ENCODE data around the gene CLRN2. TPM values are rescaled to one million over a fixed set of nuclear protein-coding genes. Genes with fewer than 3 reads are reported as not detected.

Gene CLRN2
- total RNA-seq, 3 donors from 2014 or later: not detected

DNA sequence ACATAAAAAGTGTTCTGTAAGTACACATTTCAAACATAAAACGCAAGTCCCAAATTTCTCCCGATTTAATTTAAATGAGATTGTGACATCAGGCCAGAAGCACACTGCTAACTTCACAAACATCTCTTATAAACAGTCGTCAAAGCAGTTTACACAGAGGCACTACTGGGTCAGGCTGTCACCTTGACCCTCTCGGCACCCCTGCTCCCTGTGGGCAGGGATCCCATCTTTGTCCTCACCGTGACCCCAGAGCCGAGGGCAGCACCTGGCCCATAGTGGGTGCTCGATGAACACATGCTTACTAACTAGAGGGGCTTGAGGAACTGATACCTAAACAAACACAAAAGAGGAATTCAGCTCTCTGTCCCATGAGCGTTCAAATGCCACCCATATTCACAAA lies 25.2 kb upstream of the CLRN2 start:
- no peaks in the 10 kb centered on the region for H3K27me3 ChIP-seq
- no peaks in the 10 kb centered on the region for H3K4me1 ChIP-seq
- H3K9me3 ChIP-seq: no peaks in the 10 kb centered on the region
- H3K36me3 ChIP-seq: no peaks in the 10 kb centered on the region
- intact Hi-C loops (cut with DNase I; ENCODE audit: low total_unique reads): no loop called here
- no peak for DNase-seq (ENCODE audit: low spot score in 2 of 2)
- TF ChIP-seq, protein P1, sequence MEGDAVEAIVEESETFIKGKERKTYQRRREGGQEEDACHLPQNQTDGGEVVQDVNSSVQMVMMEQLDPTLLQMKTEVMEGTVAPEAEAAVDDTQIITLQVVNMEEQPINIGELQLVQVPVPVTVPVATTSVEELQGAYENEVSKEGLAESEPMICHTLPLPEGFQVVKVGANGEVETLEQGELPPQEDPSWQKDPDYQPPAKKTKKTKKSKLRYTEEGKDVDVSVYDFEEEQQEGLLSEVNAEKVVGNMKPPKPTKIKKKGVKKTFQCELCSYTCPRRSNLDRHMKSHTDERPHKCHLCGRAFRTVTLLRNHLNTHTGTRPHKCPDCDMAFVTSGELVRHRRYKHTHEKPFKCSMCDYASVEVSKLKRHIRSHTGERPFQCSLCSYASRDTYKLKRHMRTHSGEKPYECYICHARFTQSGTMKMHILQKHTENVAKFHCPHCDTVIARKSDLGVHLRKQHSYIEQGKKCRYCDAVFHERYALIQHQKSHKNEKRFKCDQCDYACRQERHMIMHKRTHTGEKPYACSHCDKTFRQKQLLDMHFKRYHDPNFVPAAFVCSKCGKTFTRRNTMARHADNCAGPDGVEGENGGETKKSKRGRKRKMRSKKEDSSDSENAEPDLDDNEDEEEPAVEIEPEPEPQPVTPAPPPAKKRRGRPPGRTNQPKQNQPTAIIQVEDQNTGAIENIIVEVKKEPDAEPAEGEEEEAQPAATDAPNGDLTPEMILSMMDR (IDR thresholded peaks at IDR 0.05): no peak
- TF ChIP-seq POLR2A (IDR thresholded peaks at IDR 0.05) (no peak), POLR2AphosphoS5 (IDR thresholded peaks at IDR 0.05) (no peak)
- no peak overlapping the region for H3K27ac ChIP-seq
- no peak overlapping the region for H3K4me3 ChIP-seq

DNA sequence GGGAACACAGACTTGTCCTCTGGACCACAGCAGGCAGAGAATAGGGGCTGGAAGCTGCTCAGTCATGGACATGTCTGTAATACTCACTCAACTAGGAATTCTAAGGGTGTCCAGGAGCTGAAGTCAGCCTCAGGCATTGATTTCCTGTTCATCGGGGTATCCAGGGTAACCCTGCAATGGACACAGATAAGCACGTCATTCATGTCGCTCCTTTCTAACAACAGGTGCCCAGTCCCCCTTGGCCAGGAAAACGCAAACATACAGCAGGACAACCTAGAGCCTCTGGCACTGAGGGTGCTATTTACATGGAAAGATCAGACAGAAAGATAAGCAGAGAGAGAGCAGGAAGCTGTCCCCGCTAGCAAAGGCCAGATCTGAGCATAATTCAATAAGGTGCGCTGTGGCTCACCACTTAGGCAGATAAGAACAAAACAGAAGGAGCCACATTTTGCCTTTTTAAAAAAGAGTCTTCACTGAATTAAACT lies 24.3 kb upstream of the CLRN2 start:
- DNase-seq (ENCODE audit: low spot score in 2 of 2): no peak
- no peaks in the 10 kb centered on the region for H3K27me3 ChIP-seq
- intact Hi-C loops (cut with DNase I; ENCODE audit: low total_unique reads): no loop called here
- no peaks in the 10 kb centered on the region for H3K4me1 ChIP-seq
- H3K36me3 ChIP-seq: no peaks in the 10 kb centered on the region
- no peaks in the 10 kb centered on the region for H3K9me3 ChIP-seq
- H3K4me3 ChIP-seq: no peak overlapping the region
- TF ChIP-seq, protein P1 (IDR thresholded peaks at IDR 0.05): no peak
- TF ChIP-seq POLR2AphosphoS5 (IDR thresholded peaks at IDR 0.05) (no peak), POLR2A (IDR thresholded peaks at IDR 0.05) (no peak)
- no peak overlapping the region for H3K27ac ChIP-seq

DNA sequence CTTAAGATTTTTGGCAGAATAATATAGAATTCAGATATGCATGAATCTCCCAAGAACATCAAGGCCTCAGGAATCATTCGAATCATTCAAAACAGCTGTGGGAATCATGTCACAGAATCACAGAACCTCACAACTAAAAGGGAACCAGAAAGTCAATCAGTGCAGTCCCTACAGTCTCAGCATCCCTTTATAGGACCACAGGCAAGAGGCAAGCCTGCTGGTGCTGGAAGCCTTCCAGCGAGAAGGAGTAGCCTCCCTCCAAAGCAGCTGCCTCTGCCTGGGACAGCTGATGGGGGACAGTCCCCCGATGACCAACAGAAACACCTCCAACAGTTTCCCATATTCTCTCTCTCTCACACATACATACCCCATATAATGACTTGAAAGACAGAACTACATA lies 23.8 kb upstream of the CLRN2 start:
- Histone ChIP-seq H3K27ac (no peak overlapping the region), H3K36me3 (no peaks in the 10 kb centered on the region), H3K9me3 (no peaks in the 10 kb centered on the region), H3K27me3 (no peaks in the 10 kb centered on the region), H3K4me3 (no peak overlapping the region), H3K4me1 (no peaks in the 10 kb centered on the region)
- no peak for DNase-seq (ENCODE audit: low spot score in 2 of 2)
- intact Hi-C loops (cut with DNase I; ENCODE audit: low total_unique reads): no loop called here
- no peak for TF ChIP-seq POLR2AphosphoS5 (IDR thresholded peaks at IDR 0.05)
- no peak for TF ChIP-seq POLR2A (IDR thresholded peaks at IDR 0.05)
- TF ChIP-seq, protein P1 (IDR thresholded peaks at IDR 0.05): no peak

DNA sequence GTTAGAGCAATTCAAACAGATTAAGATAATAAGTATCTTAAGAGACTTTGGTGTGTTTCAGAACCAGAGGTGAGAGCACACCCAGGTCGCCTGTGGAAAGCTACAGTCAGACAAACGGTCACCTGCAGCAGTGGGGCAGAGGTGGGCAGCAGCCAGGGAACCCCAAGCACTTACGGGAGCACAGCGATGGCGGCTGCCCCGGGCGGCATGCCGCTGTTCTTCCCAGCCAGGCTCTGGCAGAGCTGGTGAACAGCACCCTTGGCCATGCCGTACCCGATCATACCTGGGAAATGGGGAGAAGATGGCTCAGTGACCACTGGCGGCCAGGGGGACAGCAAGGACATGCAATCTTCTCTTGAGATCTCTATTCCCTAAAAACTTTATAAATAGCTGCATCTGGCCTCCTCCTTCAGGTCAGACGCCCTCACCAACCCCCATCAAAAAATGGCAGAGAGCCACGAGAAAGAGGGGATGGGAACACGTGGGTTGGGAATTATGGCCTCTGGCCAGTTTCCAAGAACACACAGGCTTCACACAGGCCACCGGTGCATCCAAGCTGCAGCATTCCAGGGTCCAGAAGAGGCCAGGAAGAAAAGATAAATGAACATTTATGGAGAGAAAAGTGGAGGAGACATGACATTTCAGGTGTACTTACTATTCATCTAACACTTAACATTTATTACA lies 22.8 kb upstream of the CLRN2 start:
- Histone ChIP-seq H3K9me3 (no peaks in the 10 kb centered on the region), H3K4me1 (no peaks in the 10 kb centered on the region), H3K4me3 (no peak overlapping the region), H3K36me3 (no peaks in the 10 kb centered on the region), H3K27ac (no peak overlapping the region), H3K27me3 (no peaks in the 10 kb centered on the region)
- intact Hi-C loops (cut with DNase I; ENCODE audit: low total_unique reads): no loop called here
- TF ChIP-seq, protein P1 (IDR thresholded peaks at IDR 0.05): no peak
- TF ChIP-seq POLR2A (IDR thresholded peaks at IDR 0.05) (no peak), POLR2AphosphoS5 (IDR thresholded peaks at IDR 0.05) (no peak)
- no peak for DNase-seq (ENCODE audit: low spot score in 2 of 2)

DNA sequence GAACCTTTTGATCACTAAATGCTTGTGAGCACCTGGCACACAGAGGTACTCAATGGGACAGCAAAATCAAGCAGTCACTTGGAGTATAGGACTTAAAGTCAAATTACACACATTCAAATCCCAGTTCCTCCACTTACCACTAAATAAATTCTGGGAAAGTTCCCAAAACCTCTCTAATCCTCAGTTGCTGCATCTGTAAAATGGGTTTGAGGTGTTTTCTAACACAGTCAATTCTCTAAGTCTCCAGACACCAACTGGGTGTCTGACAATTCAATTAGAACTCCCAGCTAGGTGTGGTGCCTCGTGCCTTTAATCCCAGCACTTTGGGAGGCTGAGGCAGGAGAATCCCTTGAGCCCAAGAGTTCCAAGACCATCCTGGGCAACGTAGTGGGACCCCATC lies 22.1 kb upstream of the CLRN2 start:
- H3K4me3 ChIP-seq: no peak overlapping the region
- intact Hi-C loops (cut with DNase I; ENCODE audit: low total_unique reads): no loop called here
- TF ChIP-seq POLR2AphosphoS5 (IDR thresholded peaks at IDR 0.05) (no peak), POLR2A (IDR thresholded peaks at IDR 0.05) (no peak)
- TF ChIP-seq, protein P1 (IDR thresholded peaks at IDR 0.05): no peak
- DNase-seq (ENCODE audit: low spot score in 2 of 2): no peak
- no peaks in the 10 kb centered on the region for H3K4me1 ChIP-seq
- H3K36me3 ChIP-seq: peaks cover 3% of the 10 kb centered on the region
- no peaks in the 10 kb centered on the region for H3K27me3 ChIP-seq
- H3K27ac ChIP-seq: no peak overlapping the region
- no peaks in the 10 kb centered on the region for H3K9me3 ChIP-seq
